Measurements from ENCODE around the gene OR7E24.

DNA sequence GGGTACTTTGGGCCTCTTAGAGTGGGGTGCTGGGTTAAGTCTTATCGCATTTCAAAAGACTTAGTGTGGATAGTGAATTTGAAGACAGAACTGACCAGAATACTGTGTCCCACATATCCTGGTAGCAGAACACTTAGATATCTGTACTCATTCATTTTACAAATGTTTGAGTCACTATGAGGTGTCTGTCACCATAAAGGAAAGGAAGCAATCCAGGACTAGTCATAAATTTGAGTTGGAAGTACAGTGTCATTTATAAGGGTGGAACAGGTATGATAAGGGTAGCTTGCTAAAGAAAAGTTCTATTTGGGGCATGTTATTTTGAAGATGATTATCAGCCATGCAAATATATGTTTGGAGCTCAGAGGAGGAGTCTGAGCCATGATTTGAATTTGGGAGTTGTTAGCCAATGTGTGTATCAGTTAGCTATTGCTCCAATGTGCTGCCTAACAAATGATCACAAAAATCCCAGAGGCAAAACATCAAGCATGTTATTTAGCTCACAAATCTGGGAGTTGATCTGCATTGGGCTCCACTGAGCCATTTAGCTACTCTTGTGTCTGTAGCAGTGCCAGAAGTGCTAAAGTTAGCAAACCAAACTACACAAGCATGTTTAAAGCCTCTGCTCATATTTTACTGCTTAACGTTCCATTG is 38.6 kb downstream of the OR7E24 start:
- TF ChIP-seq GATA2 (IDR thresholded peaks at IDR 0.05; ENCODE audit: low read depth, low read length) (no peak), GATA3 (IDR thresholded peaks at IDR 0.05; ENCODE audit: low read depth, low read length) (no peak)
